Liver (tissue), 9 donors: ENCODE results near the gene PEF1. TPM values are rescaled to one million over a fixed set of nuclear protein-coding genes. Genes with fewer than 3 reads are reported as not detected.

Experiments used
- DNase-seq: peaks from one replicate; pipeline ENCODE4 v3.0.0-alpha.2; 2017; ENCODE audit warnings: low spot score
- H3K27ac ChIP-seq, 2 donors: one replicate each; pipeline ENCODE4 v1.7.0; 2013; ENCODE audit warnings: inconsistent platforms in 2 of 2, low read length in 2 of 2, control low read depth in 1 of 2, low read depth in 1 of 2, mild to moderate bottlenecking in 1 of 2
- H3K27me3 ChIP-seq, 4 donors: one replicate each; pipeline versions ENCODE4 v1.6.1 to v1.7.0; 2013; ENCODE audit warnings: low read length in 3 of 4, inconsistent platforms in 1 of 4, mild to moderate bottlenecking in 1 of 4, moderate library complexity in 1 of 4; ENCODE audit not compliant: control insufficient read depth in 4 of 4, insufficient read depth in 4 of 4
- H3K36me3 ChIP-seq, 4 donors: one replicate each; pipeline versions ENCODE4 v1.6.1 to v1.7.0; 2013; ENCODE audit warnings: low read length in 3 of 4, mild to moderate bottlenecking in 3 of 4, low read depth in 1 of 4, moderate library complexity in 1 of 4; ENCODE audit not compliant: control insufficient read depth in 4 of 4, insufficient read depth in 3 of 4
- H3K4me1 ChIP-seq, 4 donors: one replicate each; pipeline versions ENCODE4 v1.6.1 to v1.7.0; 2013; ENCODE audit warnings: low read length in 3 of 4, mild to moderate bottlenecking in 3 of 4, moderate library complexity in 1 of 4; ENCODE audit not compliant: control insufficient read depth in 4 of 4, insufficient read depth in 4 of 4
- H3K4me3 ChIP-seq, 3 donors: one replicate each; pipeline versions ENCODE4 v1.6.1 to v1.7.0; 2013; ENCODE audit warnings: low read length in 3 of 3, control low read depth in 1 of 3, low read depth in 1 of 3, mild to moderate bottlenecking in 1 of 3
- H3K9ac ChIP-seq, 2 donors: one replicate each; pipeline ENCODE4 v1.7.0; 2013; ENCODE audit warnings: low read length in 2 of 2, mild to moderate bottlenecking in 2 of 2, moderate library complexity in 2 of 2, control low read depth in 1 of 2, low read depth in 1 of 2
- H3K9me3 ChIP-seq, 4 donors: one replicate each; pipeline versions ENCODE4 v1.6.1 to v1.7.0; 2013; ENCODE audit warnings: low read length in 3 of 4; ENCODE audit not compliant: control insufficient read depth in 4 of 4
- ATF3 ChIP-seq: IDR thresholded peaks from 2 replicates; pipeline ENCODE4 v1.6.1; 2016; ENCODE audit warnings: antibody characterized with exemption
- CTCF ChIP-seq: fragments of 150-350 bp; IDR thresholded peaks from 2 replicates; pipeline ENCODE4 v1.5.1; 2017; ENCODE audit warnings: improper control_type of control experiment, low read depth, low read length; ENCODE audit not compliant: missing input control
- EGR1 ChIP-seq, 2 donors: IDR thresholded peaks; 2 replicates each; pipeline ENCODE4 v1.6.1; 2016 to 2018; ENCODE audit warnings: antibody characterized with exemption in 2 of 2, low read depth in 2 of 2
- FOXA1 ChIP-seq: IDR thresholded peaks from 2 replicates; pipeline ENCODE4 v1.6.1; 2016; ENCODE audit warnings: antibody characterized with exemption
- FOXA2 ChIP-seq: IDR thresholded peaks from 2 replicates; pipeline ENCODE4 v1.6.1; 2016; ENCODE audit warnings: antibody characterized with exemption
- GABPA ChIP-seq, 2 donors: IDR thresholded peaks in 1 of 2; conservative IDR thresholded peaks in 1 of 2; 2 replicates each; pipeline ENCODE4 v1.6.1; 2016; ENCODE audit warnings: antibody characterized with exemption in 2 of 2, mild to moderate bottlenecking in 1 of 2, moderate library complexity in 1 of 2
- HNF4A ChIP-seq, 2 donors: conservative IDR thresholded peaks; 2 replicates each; pipeline ENCODE4 v1.6.1; 2016; ENCODE audit warnings: antibody characterized with exemption in 2 of 2, mild to moderate bottlenecking in 2 of 2
- HNF4G ChIP-seq: IDR thresholded peaks from 2 replicates; pipeline ENCODE4 v1.6.1; 2016; ENCODE audit warnings: antibody characterized with exemption
- JUND ChIP-seq, 2 donors: IDR thresholded peaks; 2 replicates each; pipeline ENCODE4 v1.6.1; 2016; ENCODE audit warnings: antibody characterized with exemption in 2 of 2
- NR2F2 ChIP-seq: IDR thresholded peaks from 2 replicates; pipeline ENCODE4 v1.6.1; 2016; ENCODE audit warnings: antibody characterized with exemption
- RAD21 ChIP-seq, 2 donors: IDR thresholded peaks; 2 replicates each; pipeline ENCODE4 v1.6.1; 2016; ENCODE audit warnings: antibody characterized with exemption in 2 of 2, mild to moderate bottlenecking in 2 of 2
- RXRA ChIP-seq, 2 donors: IDR thresholded peaks; 2 replicates each; pipeline ENCODE4 v1.6.1; 2017 to 2018; ENCODE audit warnings: antibody characterized with exemption in 2 of 2, mild to moderate bottlenecking in 1 of 2
- SP1 ChIP-seq: IDR thresholded peaks from 2 replicates; pipeline ENCODE4 v1.6.1; 2018; ENCODE audit warnings: antibody characterized with exemption, mild to moderate bottlenecking
- TAF1 ChIP-seq: conservative IDR thresholded peaks from 2 replicates; pipeline ENCODE4 v1.6.1; 2016; ENCODE audit warnings: antibody characterized with exemption, mild to moderate bottlenecking
- YY1 ChIP-seq: IDR thresholded peaks from 2 replicates; pipeline ENCODE4 v1.6.1; 2016; ENCODE audit warnings: antibody characterized with exemption, mild to moderate bottlenecking
- ZBTB33 ChIP-seq: IDR thresholded peaks from 2 replicates; pipeline ENCODE4 v1.6.1; 2016; ENCODE audit warnings: antibody characterized with exemption
- WGBS: extraction: QIAGEN DNeasy Blood & Tissue Kit; methylation state at CpG from one replicate; pipeline ENCODE4 v1.1.7; 2013; 5-methylcytosine and 5-hydroxymethylcytosine counted together
- polyA plus RNA-seq, 2 donors: library from polyadenylated mRNA; stranded (reverse) in 1 of 2; unstranded in 1 of 2; fragments of 200-250 nt in 1 of 2; fragments of >200 nt in 1 of 2; fragmentation: Nextera tagmentation in 1 of 2; extraction: Ambion mirVana in 1 of 2; gene quantifications; one replicate each; pipeline versions ENCODE4 v1.2.1 to v1.2.3, GENCODE V29; 2013 to 2015
- total RNA-seq, 2 donors: library from RNA; depleted of rRNA; stranded (reverse); fragments of >200 nt; gene quantifications; one replicate each; pipeline ENCODE4 v1.2.3, GENCODE V29; 2014
- TF ChIP-seq, protein P1 (sequence below): IDR thresholded peaks from 2 replicates; pipeline ENCODE4 v1.6.1; 2016; ENCODE audit warnings: antibody characterized with exemption, mild to moderate bottlenecking
- donor health status: healthy.
- donor health status: healthy.
- donor health status: healthy.
- donor health status: healthy.
- donor health status: healthy.

PEF1 gene
- total and polyA plus RNA-seq, 4 donors = 27.7 to 46.8 (median 32.2) TPM

DNA sequence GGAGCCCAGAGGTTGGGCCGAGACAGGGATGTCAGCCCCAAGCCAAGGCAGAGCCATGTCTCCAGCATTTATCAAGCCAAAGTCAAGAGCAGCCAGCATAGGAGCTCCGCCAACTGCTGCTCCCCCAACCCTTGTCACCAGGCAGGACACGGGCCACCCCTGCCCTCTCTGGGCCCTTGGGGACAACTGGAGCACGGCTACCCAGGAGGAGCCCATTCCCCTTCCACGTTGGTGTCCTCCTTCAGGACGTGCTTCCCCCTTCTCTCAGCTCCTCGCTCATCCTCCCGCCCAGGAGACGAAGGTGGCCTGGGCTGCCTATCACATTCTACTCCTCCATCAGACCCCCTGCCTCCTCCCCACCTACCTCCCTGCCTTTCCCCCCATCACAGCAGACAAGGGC is 19.9 kb upstream of the PEF1 start:
- 82% methylated on average over 9 of the region's 9 CpGs for WGBS
- DNase-seq = no peak
- Histone ChIP-seq H3K27me3 (no peaks in the 10 kb centered on the region), H3K4me1 (peaks cover 0 to under 1% (median 0%) of the 10 kb centered on the region in 4 donors), H3K27ac (no peak overlapping the region), H3K9ac (no peak overlapping the region), H3K9me3 (no peaks in the 10 kb centered on the region), H3K4me3 (no peak overlapping the region), H3K36me3 (no peaks in the 10 kb centered on the region)
- no peak for TF ChIP-seq RAD21 (IDR thresholded peaks at IDR 0.05)
- TF ChIP-seq FOXA1 = no peak

GRCh38 chr1:31663622-31664452 is 19.2 kb upstream of the PEF1 start:
- peak; percentile 80 for DNase-seq
- Histone ChIP-seq H3K27me3 (no peaks in the 10 kb centered on the region), H3K36me3 (no peaks in the 10 kb centered on the region), H3K9me3 (no peaks in the 10 kb centered on the region), H3K4me3 (no peak overlapping the region), H3K9ac (no peak overlapping the region), H3K4me1 (no peaks in the 10 kb centered on the region), H3K27ac (no peak overlapping the region)
- WGBS = 39% methylated on average over 9 of the region's 9 CpGs
- TF ChIP-seq JUND (IDR thresholded peaks at IDR 0.05) (no peak), FOXA1 (no peak), ZBTB33 (no peak), HNF4G (no peak), EGR1 (IDR thresholded peaks at IDR 0.05; ENCODE audit: low read depth in 2 of 2) (no peak), CTCF (peak; percentile 99), SP1 (no peak), NR2F2 (no peak), TAF1 (no peak), FOXA2 (no peak), RAD21 (IDR thresholded peaks at IDR 0.05) (peak; percentile 92 to 93)

GRCh38 chr1:31662463-31662862 is 17.8 kb upstream of the PEF1 start:
- WGBS = 83% methylated on average over 12 of the region's 12 CpGs
- Histone ChIP-seq H3K36me3 (no peaks in the 10 kb centered on the region), H3K4me3 (no peak overlapping the region), H3K27me3 (no peaks in the 10 kb centered on the region), H3K4me1 (no peaks in the 10 kb centered on the region), H3K9me3 (no peaks in the 10 kb centered on the region), H3K9ac (no peak overlapping the region), H3K27ac (no peak overlapping the region)
- DNase-seq = no peak
- TF ChIP-seq JUND (IDR thresholded peaks at IDR 0.05) = no peak
- TF ChIP-seq HNF4A (conservative IDR thresholded peaks at IDR 0.05) = no peak
- no peak for TF ChIP-seq NR2F2
- TF ChIP-seq TAF1 = no peak
- TF ChIP-seq GABPA (IDR thresholded peaks at IDR 0.05 in 1 of 2, conservative IDR thresholded peaks at IDR 0.05 in 1 of 2) = no peak
- no peak for TF ChIP-seq CTCF
- no peak for TF ChIP-seq FOXA1
- TF ChIP-seq ATF3 = no peak
- no peak for TF ChIP-seq HNF4G
- no peak for TF ChIP-seq RAD21 (IDR thresholded peaks at IDR 0.05)
- TF ChIP-seq YY1 = no peak
- TF ChIP-seq FOXA2 = no peak
- no peak for TF ChIP-seq EGR1 (IDR thresholded peaks at IDR 0.05; ENCODE audit: low read depth in 2 of 2)
- TF ChIP-seq SP1 = no peak
- TF ChIP-seq, protein P1, sequence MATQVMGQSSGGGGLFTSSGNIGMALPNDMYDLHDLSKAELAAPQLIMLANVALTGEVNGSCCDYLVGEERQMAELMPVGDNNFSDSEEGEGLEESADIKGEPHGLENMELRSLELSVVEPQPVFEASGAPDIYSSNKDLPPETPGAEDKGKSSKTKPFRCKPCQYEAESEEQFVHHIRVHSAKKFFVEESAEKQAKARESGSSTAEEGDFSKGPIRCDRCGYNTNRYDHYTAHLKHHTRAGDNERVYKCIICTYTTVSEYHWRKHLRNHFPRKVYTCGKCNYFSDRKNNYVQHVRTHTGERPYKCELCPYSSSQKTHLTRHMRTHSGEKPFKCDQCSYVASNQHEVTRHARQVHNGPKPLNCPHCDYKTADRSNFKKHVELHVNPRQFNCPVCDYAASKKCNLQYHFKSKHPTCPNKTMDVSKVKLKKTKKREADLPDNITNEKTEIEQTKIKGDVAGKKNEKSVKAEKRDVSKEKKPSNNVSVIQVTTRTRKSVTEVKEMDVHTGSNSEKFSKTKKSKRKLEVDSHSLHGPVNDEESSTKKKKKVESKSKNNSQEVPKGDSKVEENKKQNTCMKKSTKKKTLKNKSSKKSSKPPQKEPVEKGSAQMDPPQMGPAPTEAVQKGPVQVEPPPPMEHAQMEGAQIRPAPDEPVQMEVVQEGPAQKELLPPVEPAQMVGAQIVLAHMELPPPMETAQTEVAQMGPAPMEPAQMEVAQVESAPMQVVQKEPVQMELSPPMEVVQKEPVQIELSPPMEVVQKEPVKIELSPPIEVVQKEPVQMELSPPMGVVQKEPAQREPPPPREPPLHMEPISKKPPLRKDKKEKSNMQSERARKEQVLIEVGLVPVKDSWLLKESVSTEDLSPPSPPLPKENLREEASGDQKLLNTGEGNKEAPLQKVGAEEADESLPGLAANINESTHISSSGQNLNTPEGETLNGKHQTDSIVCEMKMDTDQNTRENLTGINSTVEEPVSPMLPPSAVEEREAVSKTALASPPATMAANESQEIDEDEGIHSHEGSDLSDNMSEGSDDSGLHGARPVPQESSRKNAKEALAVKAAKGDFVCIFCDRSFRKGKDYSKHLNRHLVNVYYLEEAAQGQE = no peak
- TF ChIP-seq RXRA (IDR thresholded peaks at IDR 0.05) = no peak
